IMR-90 (cell line): ENCODE data around the gene PPP1CA. TPM values are rescaled to one million over a fixed set of nuclear protein-coding genes. Genes with fewer than 3 reads are reported as not detected.

ENCODE experiments used
- ATAC-seq: fragments of 200-7000 bp; cut with Tn5 transposase; 2 replicates; pipeline ENCODE4 v1.9.1; 2020; ENCODE audit warnings: low read depth, mild to moderate bottlenecking, moderate library complexity
- BruUV-seq: library from RNA; stranded (reverse); fragments of 400-500 nt; replicated peaks from 2 replicates; lab custom pipeline; 2021; lab: Mats Ljungman, UMichigan
- CTCF ChIA-PET: fragments of 300-600 bp; formaldehyde crosslinking; extraction: SDS; loops from one replicate; lab custom pipeline; 2021; ENCODE audit warnings: antibody characterized with exemption; lab: Yijun Ruan, JAX
- POLR2A ChIA-PET: fragments of 300-600 bp; sonication (Branson Sonifier 250); formaldehyde crosslinking; loops from one replicate; lab custom pipeline; 2022; ENCODE audit warnings: antibody characterized with exemption; ENCODE audit not compliant: unreplicated experiment; lab: Charles Lee
- DNase-seq: peaks from one replicate; pipeline ENCODE4 v3.0.0; 2013
- H2AFZ ChIP-seq: replicated peaks from 2 replicates; pipeline ENCODE3; 2013; ENCODE audit warnings: low read length, mild to moderate bottlenecking; ENCODE audit not compliant: poor library complexity
- H2AK5ac ChIP-seq: 2 replicates; pipeline ENCODE4 v1.6.1; 2013; ENCODE audit warnings: low read depth, low read length, inconsistent platforms
- H2AK9ac ChIP-seq: replicated peaks from 2 replicates; pipeline ENCODE3; 2013; ENCODE audit warnings: mild to moderate bottlenecking, low read depth, low read length, moderate library complexity; ENCODE audit not compliant: poor library complexity
- H2BK120ac ChIP-seq: 2 replicates; pipeline ENCODE4 v1.6.1; 2013; ENCODE audit warnings: low read depth, low read length, inconsistent platforms
- H2BK15ac ChIP-seq: 3 replicates; pipeline ENCODE4 v1.6.1; 2013; ENCODE audit warnings: low read depth, low read length, inconsistent platforms
- H2BK20ac ChIP-seq: 2 replicates; pipeline ENCODE4 v1.6.1; 2013; ENCODE audit warnings: low read depth, mild to moderate bottlenecking, inconsistent platforms, low read length, moderate library complexity
- H2BK5ac ChIP-seq: 2 replicates; pipeline ENCODE4 v1.6.1; 2013; ENCODE audit warnings: mild to moderate bottlenecking, low read depth, low read length, inconsistent platforms; ENCODE audit not compliant: poor library complexity, severe bottlenecking
- H3K14ac ChIP-seq: replicated peaks from 2 replicates; pipeline ENCODE4 v1.6.1; 2013; ENCODE audit warnings: low read depth, low read length, inconsistent platforms
- H3K18ac ChIP-seq: 2 replicates; pipeline ENCODE4 v1.6.1; 2013; ENCODE audit warnings: low read depth, low read length, control low read depth
- H3K23ac ChIP-seq: 2 replicates; pipeline ENCODE4 v1.6.1; 2013; ENCODE audit warnings: low read depth, low read length, inconsistent platforms
- H3K27ac ChIP-seq: 2 replicates; pipeline ENCODE4 v1.5.1; 2013; ENCODE audit warnings: mild to moderate bottlenecking, control low read depth, low read length; ENCODE audit not compliant: insufficient read depth
- H3K27me3 ChIP-seq: 2 replicates; pipeline ENCODE4 v1.6.1; 2013; ENCODE audit warnings: low read length; ENCODE audit not compliant: control insufficient read depth, insufficient read depth
- H3K36me3 ChIP-seq: 2 replicates; pipeline ENCODE4 v1.6.1; 2013; ENCODE audit warnings: low read length, mixed read lengths; ENCODE audit not compliant: control insufficient read depth, insufficient read depth
- H3K4ac ChIP-seq: 2 replicates; pipeline ENCODE4 v1.6.1; 2013; ENCODE audit warnings: low read depth, low read length, inconsistent platforms
- H3K4me1 ChIP-seq: 2 replicates; pipeline ENCODE4 v1.6.1; 2013; ENCODE audit warnings: low read length, mixed read lengths; ENCODE audit not compliant: control insufficient read depth, insufficient read depth
- H3K4me2 ChIP-seq: 2 replicates; pipeline ENCODE4 v1.6.1; 2013; ENCODE audit warnings: low read depth, mild to moderate bottlenecking, control low read depth, low read length, moderate library complexity
- H3K4me3 ChIP-seq: 2 replicates; pipeline ENCODE4 v1.5.1; 2013; ENCODE audit warnings: low read depth, mild to moderate bottlenecking, control low read depth, low read length, moderate library complexity; ENCODE audit not compliant: insufficient read depth
- H3K56ac ChIP-seq: 2 replicates; pipeline ENCODE4 v1.6.1; 2013; ENCODE audit warnings: low read length, inconsistent platforms; ENCODE audit not compliant: insufficient read depth; ENCODE audit errors: extremely low read depth
- H3K79me1 ChIP-seq, 2 experiments: 2 replicates each; pipeline ENCODE4 v1.6.1; 2013; ENCODE audit warnings: low read length in 2 of 2, inconsistent platforms in 1 of 2, low read depth in 1 of 2
- H3K9ac ChIP-seq: 2 replicates; pipeline ENCODE4 v1.6.1; 2013; ENCODE audit warnings: low read depth, low read length, control low read depth
- H3K9me1 ChIP-seq: 2 replicates; pipeline ENCODE4 v1.6.1; 2013; ENCODE audit warnings: low read length, inconsistent platforms; ENCODE audit not compliant: insufficient read depth
- H3K9me3 ChIP-seq: 2 replicates; pipeline ENCODE4 v1.6.1; 2013; ENCODE audit warnings: low read length; ENCODE audit not compliant: control insufficient read depth, insufficient read depth
- H4K20me1 ChIP-seq: 2 replicates; pipeline ENCODE4 v1.6.1; 2013; ENCODE audit warnings: low read length, inconsistent platforms; ENCODE audit not compliant: insufficient read depth
- H4K5ac ChIP-seq: 2 replicates; pipeline ENCODE4 v1.6.1; 2013; ENCODE audit warnings: mild to moderate bottlenecking, low read depth, low read length, control low read depth
- H4K8ac ChIP-seq, 2 experiments: 2 replicates each; pipeline ENCODE4 v1.6.1; 2013; ENCODE audit warnings: low read depth in 2 of 2, low read length in 2 of 2, control low read depth in 1 of 2, inconsistent platforms in 1 of 2
- H4K91ac ChIP-seq: 2 replicates; pipeline ENCODE4 v1.6.1; 2013; ENCODE audit warnings: low read depth, low read length, inconsistent platforms; ENCODE audit not compliant: insufficient read depth
- CEBPB ChIP-seq: IDR thresholded peaks from 2 replicates; pipeline ENCODE4 v1.6.1; 2012; ENCODE audit warnings: low read depth, low read length, improper control_type of control experiment
- CTCF ChIP-seq: conservative IDR thresholded peaks from 2 replicates; pipeline ENCODE4 v1.5.1; 2012; ENCODE audit warnings: mild to moderate bottlenecking, low read depth, low read length, improper control_type of control experiment
- FOS ChIP-seq: fragments of 150-350 bp; IDR thresholded peaks from 2 replicates; pipeline ENCODE4 v1.6.1; 2016; ENCODE audit warnings: low read depth, low read length
- MAFK ChIP-seq: IDR thresholded peaks from 2 replicates; pipeline ENCODE4 v1.6.1; 2012; ENCODE audit warnings: low read depth, low read length, improper control_type of control experiment
- NFE2L2 ChIP-seq: fragments of 150-350 bp; IDR thresholded peaks from 2 replicates; pipeline ENCODE4 v1.6.1; 2016; ENCODE audit warnings: low read depth, mild to moderate bottlenecking, low read length
- RAD21 ChIP-seq: IDR thresholded peaks from 2 replicates; pipeline ENCODE4 v1.6.1; 2012; ENCODE audit warnings: low read length, improper control_type of control experiment
- RCOR1 ChIP-seq: IDR thresholded peaks from 2 replicates; pipeline ENCODE4 v1.6.1; 2012; ENCODE audit warnings: mild to moderate bottlenecking, low read length, improper control_type of control experiment; ENCODE audit not compliant: insufficient replicate concordance
- USF2 ChIP-seq: fragments of 150-350 bp; IDR thresholded peaks from 2 replicates; pipeline ENCODE4 v1.6.1; 2017; ENCODE audit warnings: mild to moderate bottlenecking, antibody characterized with exemption, low read length, low read depth
- WGBS, 2 experiments: methylation state at CpG; one replicate each; pipeline versions ENCODE4 v1.1.5 to v1.1.7; 2013; ENCODE audit warnings: missing lambda C conversion rate in 2 of 2; ENCODE audit not compliant: insufficient read length in 1 of 2; ENCODE audit errors: extremely low coverage in 2 of 2; 5-methylcytosine and 5-hydroxymethylcytosine counted together
- dilution Hi-C: fragments of 300-500 bp; cut with HindIII; formaldehyde crosslinking; loops from one replicate; pipeline ENCODE4 v1.14.3; 2018; ENCODE audit warnings: low sequenced_read_pairs; ENCODE audit not compliant: unreplicated experiment
- in situ Hi-C: fragments of 300-500 bp; cut with MboI; formaldehyde crosslinking; loops from 3 replicates; pipeline ENCODE4 v1.14.3; 2019; ENCODE audit warnings: low sequenced_read_pairs, inconsistent platforms, mixed read lengths
- intact Hi-C: fragments of 100-400 bp; cut with micrococcal nuclease; formaldehyde crosslinking; loops from 2 replicates; pipeline ENCODE4 v1.10.0; 2022
- polyA plus RNA-seq, 3 experiments: library from polyadenylated mRNA; depleted of rRNA; stranded (reverse); fragments of >200 nt; gene quantifications; 2 replicates each; pipeline ENCODE4 v1.2.3, GENCODE V29; 2012; ENCODE audit warnings: low replicate concordance in 1 of 3
- total RNA-seq: library from RNA; depleted of rRNA; stranded (reverse); fragments of >200 nt; gene quantifications from 2 replicates; pipeline ENCODE4 v1.2.3, GENCODE V29; 2012

PPP1CA gene
- total and polyA plus RNA-seq, 2 of the 4 experiments (the other 2 are of a cell fraction) = 228 to 313 TPM

- TF ChIP-seq FOS = no peak
Observed at GRCh38 chr11:67370351-67371076, 31.1 kb downstream of the PPP1CA start (continued).

GRCh38 chr11:67369801-67370284, 31.8 kb downstream of the PPP1CA start:
- CTCF ChIA-PET = interaction anchor here (1.6 to 2.3 kb wide), 5 partner anchors 13 to 24 kb away, joined by 4 to 15 read pairs (median 9); partner anchors contain the start of gene POLD4
- Histone ChIP-seq H4K5ac (peak overlapping the region; percentile 28), H2AK9ac (peak overlapping the region; percentile 63), H3K18ac (peak overlapping the region; percentile 58), H3K79me1 (peaks cover 5 to 71% of the 10 kb centered on the region in 2 experiments; a peak in 3 of 4 replicates), H2AFZ (no peak overlapping the region), H4K8ac (peak overlapping the region in 1 of 2 experiments; percentile 37; a peak in 1 of 4 replicates), H3K14ac (peak overlapping the region; percentile 77), H3K23ac (peak overlapping the region; percentile 13), H4K91ac (peak overlapping the region; percentile 86), H2BK15ac (peak overlapping the region; percentile 50; the same call in 1 of the 3 replicates), H2BK5ac (peak overlapping the region; percentile 77), H3K4me1 (peaks cover 57% of the 10 kb centered on the region), H3K36me3 (peaks cover 16% of the 10 kb centered on the region), H2AK5ac (peak overlapping the region; percentile 75), H3K56ac (no peak overlapping the region), H3K4ac (peak overlapping the region; percentile 81), H3K4me2 (peak overlapping the region; percentile 66), H3K9me3 (no peaks in the 10 kb centered on the region), H3K9ac (peak overlapping the region; percentile 10; the same call in 1 of the 2 replicates), H4K20me1 (peaks cover 61% of the 10 kb centered on the region), H3K9me1 (peaks cover 44% of the 10 kb centered on the region), H2BK120ac (peak overlapping the region; percentile 72), H3K27me3 (no peaks in the 10 kb centered on the region), H3K4me3 (no peak overlapping the region), H2BK20ac (peak overlapping the region; percentile 73), H3K27ac (peak overlapping the region; percentile 82)
- no peak for ATAC-seq
- no peak for TF ChIP-seq MAFK
- no peak for TF ChIP-seq NFE2L2
- TF ChIP-seq FOS = no peak
- no peak for TF ChIP-seq USF2
- peak; percentile 15; the same call in 1 of the 2 replicates for TF ChIP-seq RAD21
- TF ChIP-seq CEBPB = no peak
- TF ChIP-seq RCOR1 = no peak
- no peak for TF ChIP-seq CTCF
- no TSS peak for BruUV-seq
- dilution Hi-C loops (no loop called here), intact Hi-C loops (loop anchor here (2.0 kb wide), 1 partner anchor 13 kb away; no protein-coding TSS in a partner anchor), in situ Hi-C loops (no loop called here)
- peak; percentile 71 for DNase-seq
- POLR2A ChIA-PET = interaction anchor here (0.5 to 1.2 kb wide), 3 partner anchors 17 to 26 kb away, joined by 3 read pairs; partner anchors contain the start of gene POLD4
- WGBS, 2 experiments = 20% methylated on average over 6 of the region's 12 CpGs; no CpG with 5 or more reads in 1 of the 2 experiments
